Measurements from ENCODE around the gene VWA2.

The VWA2 gene

DNA sequence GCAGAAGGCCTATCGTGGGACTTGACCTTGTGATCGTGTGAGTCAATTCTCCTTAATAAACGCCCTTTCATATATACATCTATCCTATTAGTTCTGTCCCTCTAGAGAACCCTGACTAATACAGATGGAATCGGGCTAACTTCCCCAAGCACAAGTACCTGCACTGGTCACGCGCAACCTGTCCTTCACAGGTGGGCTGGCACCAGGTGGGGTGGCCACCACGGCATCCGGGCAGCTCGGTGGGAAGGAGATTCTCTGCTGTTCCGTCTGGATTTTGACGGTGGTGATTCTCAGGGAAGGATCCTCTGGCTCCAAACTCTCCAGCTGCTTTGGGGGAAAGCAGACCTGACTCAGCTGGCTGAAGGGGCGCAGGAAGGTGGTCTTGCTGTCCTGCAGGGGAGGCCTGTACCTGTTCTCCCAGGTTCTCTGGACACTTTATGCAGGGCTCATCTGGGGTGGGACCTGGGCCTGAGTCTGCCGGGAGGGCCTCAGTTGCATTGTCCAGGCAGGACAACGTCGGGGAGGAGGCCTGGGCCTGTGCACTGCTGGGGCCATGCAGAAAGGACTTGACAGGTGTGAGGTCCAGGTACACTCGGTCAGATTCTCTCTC is 61.1 kb downstream of the VWA2 start:
- no peak for DNase-seq (ENCODE audit: low spot score)

DNA sequence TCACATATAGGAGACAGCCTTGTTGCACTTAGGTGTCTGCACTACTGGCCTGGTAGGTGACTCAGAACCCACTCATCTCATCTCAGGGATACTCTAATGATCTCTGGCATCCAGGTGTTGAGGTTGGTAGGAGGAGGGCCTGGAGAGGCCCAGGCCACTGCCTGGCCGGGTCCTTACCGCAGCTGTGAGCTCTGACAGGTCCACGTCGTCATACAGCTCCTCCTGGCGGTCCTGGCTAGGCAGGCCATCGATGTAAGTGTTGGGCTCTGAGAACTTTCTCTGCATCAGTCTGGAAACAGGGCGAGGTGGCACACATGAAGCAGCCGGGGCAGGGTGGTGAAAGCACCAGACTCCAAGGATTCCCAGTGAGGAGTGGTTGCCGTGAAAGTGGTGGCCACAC is 62.1 kb downstream of the VWA2 start:
- DNase-seq (ENCODE audit: low spot score), result no peak

DNA sequence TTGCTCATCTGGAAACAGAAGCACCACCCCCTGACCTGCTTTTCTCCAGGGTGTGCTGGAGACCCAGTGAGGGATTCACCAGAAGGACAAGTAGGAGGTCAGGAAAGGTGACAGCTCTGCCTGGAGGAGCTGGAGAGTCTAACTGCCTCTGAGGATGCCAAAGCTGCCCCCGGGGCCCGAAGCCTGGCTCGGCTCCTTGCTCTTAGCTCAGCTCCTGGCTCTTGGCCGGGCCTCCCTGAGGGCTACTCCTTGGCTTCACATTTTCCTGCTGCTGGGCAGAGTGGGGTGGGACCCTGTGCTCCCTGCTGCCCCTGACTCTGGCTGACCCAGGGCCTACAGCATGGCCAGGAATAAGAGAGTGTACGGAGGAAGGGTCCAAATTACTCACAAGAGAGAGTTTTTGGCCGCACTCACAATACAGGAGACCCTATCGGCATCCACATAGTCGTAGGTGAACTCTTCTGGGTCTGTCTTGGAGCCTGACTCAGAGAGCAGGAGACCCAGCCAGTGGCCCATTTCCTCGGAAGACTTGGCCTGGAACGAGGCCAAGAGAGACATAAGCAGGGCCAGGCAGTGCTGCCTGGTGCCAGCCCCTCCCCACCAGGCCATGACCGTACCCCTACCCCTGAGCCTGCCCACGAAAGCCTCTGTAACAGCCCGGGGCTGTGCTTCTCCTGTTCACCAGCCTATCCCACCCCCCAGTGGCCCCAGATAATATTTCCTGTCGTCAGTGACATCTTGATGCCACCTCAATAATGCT is 63.1 kb downstream of the VWA2 start:
- no peak for DNase-seq (ENCODE audit: low spot score)

DNA sequence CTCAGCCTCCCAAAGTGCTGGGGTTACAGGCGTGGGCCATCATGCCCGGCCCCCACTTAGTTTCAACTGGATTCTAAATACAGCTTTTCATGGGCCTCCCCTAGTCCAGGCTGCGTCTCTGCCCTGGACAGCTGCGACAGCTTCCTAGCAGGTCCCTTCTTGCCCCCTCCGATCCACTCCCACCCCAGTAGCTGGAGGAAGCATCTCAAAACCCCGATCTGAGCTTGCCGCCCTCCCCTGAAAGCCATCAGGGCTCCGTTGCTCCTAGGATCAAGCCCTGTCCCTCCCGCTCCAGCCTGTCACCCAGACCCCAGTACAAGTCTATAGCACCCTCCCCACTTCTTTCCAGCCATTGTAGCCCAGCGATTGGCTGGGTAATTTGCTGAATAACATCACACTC is 64.5 kb downstream of the VWA2 start:
- no peak for DNase-seq (ENCODE audit: low spot score)

DNA sequence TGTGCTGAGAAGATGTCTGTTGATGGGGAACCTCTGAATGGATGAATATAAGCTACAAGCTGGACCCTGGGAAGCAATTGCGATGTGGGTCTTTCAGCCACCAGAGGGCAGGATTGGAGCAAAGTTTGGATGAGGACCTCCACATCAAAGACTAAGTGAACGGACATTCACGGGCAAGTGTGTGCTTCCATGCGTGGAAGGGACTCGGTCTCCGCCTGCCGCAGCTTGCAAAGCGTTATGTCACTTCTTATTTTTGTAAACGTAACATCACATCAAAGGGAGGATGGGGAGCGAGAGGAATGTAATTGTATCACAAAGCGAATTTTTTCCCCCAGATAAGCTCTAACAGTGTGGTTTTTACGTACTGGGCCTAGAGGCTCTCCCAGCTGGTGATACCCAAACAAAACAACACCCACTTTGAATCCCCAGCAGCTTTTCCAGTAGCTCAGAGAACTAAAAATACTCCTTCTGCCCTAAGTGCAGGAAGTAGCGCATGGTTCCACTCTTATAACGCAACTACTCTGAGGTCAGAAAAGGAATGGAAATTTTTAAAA is 65.0 kb downstream of the VWA2 start:
- DNase-seq (ENCODE audit: low spot score), result peak; percentile 93

DNA sequence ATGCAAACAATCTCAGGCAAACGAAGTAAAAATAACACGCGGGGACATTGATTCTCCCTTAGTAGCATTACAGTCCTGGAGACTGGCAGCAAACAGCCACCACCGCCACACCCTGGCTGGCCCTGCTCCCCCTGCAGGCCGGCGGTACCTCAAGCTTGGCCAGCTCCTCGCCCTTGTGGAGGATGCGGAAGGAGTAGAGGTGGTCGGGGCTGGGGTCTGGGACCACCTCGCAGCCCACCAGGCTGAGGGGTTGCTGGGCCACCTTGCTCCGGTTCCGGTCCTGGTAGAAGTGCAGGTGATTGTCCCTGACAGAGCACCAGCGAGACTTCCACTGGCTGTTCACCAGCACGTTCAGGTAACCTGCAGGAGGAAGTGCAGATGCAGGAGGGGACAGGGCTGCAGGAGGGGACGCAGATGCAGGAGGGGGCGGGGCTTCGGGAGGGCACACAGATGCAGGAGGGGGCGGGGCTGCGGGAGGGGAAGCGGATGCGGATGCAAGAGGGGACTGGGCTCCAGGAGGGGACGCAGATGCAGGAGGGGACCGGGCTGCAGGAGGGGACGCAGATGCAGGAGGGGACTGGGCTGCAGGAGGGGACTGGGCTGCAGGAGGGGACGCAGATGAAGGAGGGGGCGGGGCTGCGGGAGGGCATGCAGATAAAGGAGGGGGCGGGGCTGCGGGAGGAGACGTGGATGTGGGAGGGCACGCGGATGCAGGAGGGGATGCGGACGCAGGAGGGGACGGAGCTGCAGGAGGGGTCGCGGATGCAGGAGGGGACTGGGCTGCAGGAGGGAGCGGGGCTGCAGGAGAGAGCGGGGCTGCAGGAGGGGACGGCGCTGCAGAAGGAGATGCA is 65.7 kb downstream of the VWA2 start:
- DNase-seq (ENCODE audit: low spot score), result peak; percentile 80

DNA sequence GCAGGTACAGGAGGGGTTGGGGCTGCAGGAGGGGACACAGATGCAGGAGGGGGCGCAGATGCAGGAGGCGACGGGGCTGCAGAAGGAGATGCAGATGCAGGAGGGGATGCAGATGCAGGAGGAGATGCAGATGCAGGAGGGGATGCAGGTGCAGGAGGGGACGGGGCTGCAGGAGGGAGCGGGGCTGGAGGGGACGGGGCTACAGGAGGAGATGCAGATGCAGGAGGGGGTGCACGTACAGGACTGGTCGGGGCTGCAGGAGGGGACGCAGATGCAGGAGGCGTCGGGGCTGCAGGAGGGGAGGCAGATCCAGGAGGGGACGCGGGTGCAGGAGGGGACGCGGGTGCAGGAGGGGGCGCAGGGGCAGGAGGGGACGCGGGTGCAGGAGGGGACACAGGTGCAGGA is 66.5 kb downstream of the VWA2 start:
- DNase-seq (ENCODE audit: low spot score), result no peak

DNA sequence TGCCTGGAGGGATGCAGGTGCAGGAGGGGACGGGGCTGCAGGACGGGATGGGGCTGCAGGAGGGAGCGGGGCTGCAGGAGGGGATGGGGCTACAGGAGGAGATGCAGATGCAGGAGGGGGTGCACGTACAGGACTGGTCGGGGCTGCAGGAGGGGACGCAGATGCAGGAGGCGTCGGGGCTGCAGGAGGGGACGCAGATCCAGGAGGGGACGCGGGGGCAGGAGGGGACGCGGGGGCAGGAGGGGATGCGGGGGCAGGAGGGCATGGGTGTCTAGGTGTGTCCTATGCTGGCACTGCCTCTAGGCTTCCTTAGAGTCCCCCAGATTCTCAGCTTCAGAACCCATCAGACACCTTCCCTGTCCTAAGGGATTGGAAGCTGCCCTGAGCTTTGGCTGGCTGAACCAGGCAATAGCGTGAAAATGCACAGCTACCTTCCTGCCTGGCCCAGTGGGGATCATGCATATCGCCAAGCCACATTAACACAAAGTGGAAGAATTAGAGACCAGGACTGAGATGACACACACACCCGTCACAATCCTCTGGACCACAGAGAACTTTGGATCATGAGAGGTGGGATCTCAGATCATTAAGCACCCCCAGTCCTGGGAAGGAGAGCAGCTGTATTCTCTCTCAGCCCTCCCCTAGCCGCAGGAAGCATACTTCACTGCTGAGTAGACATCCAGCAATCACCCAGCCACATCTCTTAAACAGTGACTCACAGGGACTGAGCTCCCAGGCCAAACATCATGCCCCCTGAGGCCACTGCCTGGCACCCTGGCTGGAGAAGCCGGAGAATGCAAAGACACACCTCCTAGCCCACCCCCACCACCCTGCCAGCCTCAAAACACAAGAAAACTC is 67.3 kb downstream of the VWA2 start:
- no peak for DNase-seq (ENCODE audit: low spot score)

DNA sequence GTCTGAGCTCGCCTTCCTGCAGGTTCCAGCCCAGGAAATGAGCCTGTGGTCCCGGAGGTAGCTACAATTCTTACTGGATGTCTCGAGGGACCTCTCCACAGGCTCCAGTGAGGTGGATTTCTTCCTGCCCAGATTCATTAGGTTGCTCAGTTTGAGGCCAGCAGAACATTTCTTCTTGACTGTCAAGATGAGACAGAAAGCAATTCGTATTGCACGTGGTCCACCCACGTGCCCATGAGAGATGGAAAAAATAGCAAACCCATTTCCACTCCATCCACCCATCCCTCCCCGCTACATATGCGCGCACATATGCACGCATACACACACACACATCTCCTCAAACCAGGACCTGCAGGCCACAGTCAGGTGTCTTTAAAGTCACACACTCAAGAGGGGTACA is 68.7 kb downstream of the VWA2 start:
- DNase-seq (ENCODE audit: low spot score), result no peak

DNA sequence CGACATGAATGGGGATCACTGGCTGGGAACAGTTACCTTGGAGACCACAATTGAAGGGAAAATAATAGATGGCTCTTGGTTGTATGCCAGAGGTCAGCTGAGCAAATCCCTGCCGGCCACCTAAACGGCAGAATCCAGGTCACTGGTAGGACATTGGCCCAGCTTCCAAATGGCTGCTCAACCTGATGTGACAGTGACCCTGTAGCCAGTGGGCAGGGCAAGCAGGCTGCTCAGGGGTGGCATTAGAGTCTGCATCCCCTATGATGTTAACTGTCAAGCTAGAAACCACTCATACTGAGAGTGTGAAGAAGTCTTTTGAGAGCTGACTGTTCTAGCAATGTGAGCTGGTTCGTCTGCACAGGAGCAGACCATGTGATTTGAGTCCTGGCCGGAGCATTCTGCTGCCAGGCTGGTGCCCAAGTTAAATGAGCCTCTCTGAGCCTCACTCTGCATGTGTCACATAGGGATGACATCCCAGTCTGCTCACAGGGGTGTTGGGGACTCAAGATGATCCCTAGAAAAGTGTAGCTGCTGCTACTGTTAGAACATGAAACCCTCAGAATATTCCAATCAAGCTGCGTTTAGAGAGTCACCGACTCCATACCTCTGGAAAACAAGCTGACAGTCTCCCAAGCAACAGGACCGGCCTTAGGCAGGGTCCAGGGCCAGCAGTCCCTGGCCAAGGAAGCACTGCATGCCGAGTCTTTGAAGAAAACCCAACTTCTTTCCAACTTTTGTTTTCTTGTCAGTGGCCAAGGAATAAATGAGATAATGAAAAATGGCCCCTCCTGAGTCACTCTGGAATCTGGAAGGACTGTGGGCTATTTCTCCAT is 69.7 kb downstream of the VWA2 start:
- no peak for DNase-seq (ENCODE audit: low spot score)

DNA sequence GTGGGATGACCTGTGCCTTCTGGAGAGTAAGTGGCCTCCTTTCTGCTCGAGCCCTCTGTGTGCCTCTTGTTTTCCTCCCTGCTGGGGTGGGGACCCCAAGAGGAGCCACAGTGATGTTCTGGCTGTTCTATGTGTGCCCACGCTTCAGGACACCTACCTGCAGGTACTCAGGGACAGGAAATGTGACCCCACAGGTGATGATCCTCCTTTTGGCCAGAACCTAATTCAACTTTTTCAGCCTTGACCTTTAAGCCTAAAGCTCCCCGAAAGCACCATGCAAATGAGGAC is 70.3 kb downstream of the VWA2 start:
- no peak for DNase-seq (ENCODE audit: low spot score)

DNA sequence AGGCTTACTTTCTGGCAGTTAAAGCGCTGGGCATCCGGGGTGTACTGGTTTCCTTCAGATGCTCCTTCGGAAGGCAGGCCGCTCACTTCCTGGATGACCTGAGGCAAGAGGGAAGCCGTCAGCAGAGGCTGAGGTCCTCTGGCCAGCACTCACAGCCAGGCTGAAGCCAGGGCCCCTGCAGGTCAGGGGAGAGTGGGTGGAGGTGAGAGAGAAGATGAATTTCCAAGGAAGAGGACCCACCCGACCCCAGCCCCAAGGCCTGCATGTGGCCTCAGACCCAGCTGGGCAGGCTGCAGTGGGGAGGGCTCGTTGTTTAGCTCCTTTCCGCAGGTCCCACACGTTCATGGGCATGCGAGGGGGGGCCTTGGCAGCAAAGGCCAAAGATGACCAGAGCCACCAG is 71.3 kb downstream of the VWA2 start:
- no peak for DNase-seq (ENCODE audit: low spot score)

DNA sequence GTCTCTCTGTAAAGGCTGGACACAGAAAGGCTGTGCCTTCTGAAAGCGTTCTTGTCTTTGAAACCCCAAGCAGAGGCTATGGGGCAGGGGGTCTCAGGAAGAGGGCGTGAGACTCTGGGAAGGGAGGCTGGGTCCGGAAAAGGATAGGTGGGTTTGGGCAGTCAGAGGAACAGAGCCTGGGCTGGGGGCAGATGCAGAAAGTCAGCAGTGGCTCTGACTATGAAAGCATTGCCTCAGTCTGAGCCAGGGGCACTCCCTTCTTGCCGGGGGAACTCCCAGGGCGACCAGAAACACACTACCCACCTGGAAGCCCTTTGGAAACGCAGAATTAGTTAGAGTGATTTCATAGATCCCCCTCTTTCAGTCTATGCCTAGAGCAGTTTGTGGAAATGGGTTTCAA is 72.0 kb downstream of the VWA2 start:
- DNase-seq (ENCODE audit: low spot score), result no peak

DNA sequence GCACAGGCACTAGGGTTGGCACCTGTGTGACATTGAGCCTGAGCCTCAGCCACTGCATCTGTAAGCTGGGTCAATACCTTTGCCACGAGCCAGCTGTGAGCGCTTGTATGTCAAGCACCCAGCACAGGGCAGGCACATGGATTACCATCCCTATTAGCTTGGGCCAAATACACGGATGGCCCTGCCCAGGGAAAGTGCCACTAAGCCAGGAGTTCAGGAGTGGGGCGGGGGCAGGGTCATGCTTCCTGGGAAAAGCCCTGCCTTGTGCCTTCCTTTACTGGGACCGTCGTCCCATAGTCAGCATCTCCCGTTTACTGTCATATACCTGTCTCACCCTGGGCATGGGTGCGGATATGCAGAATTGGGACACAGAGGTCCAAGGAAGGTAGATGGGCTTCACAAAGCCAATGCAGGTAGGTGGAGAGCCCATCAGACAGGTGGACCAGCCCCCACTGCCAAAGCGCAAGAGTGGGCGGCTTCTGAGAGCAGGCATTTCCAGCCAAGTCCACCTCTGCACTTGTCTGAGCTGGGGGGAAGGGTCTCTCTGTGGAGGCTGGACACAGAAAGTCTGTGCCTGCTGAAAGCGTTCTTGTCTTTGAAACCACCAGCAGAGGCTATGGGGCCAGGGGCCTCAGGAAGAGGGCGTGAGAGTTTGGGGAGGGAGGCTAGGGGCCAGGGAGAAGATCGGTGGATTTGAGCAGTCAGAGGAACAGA is 72.6 kb downstream of the VWA2 start:
- DNase-seq (ENCODE audit: low spot score), result no peak

DNA sequence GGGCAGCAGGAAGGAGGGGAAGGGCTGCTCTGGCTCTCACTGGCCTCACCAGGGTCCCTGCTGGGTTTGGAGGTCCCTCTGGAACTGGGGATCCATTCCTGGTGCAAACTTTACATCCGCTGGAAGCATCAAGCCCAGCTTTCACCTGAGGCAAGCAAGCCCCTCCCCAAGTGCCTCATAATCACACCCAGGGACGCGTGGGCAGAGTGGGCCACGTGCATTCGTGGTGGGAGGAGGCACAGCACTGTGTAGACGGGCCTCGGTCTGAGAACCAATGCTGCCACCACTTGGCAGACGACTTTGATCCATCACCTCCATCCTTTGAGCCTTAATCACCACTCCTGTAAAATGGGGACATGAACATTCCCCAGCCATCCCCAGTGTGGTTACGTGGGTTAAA is 74.1 kb downstream of the VWA2 start:
- DNase-seq (ENCODE audit: low spot score), result no peak

DNA sequence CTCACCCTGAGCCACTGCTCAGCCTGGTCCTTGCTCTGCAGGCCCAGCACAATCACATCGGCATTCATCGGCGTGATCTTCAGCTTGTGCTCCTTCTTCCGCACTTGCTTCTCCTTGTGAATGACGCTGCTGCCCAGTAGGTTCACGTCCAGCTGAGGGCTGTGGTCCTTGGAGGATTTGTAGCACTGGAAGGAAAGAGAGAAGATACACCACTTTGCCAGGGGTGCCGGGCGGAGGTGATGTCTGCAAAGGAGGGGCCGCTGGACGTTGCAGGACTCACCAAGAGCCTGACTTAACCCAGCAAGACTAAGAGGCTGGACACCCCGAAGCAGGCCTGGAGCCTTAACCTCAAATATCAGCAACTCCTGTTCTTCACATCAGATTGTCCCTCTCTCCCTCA is 74.8 kb downstream of the VWA2 start:
- DNase-seq (ENCODE audit: low spot score), result no peak

DNA sequence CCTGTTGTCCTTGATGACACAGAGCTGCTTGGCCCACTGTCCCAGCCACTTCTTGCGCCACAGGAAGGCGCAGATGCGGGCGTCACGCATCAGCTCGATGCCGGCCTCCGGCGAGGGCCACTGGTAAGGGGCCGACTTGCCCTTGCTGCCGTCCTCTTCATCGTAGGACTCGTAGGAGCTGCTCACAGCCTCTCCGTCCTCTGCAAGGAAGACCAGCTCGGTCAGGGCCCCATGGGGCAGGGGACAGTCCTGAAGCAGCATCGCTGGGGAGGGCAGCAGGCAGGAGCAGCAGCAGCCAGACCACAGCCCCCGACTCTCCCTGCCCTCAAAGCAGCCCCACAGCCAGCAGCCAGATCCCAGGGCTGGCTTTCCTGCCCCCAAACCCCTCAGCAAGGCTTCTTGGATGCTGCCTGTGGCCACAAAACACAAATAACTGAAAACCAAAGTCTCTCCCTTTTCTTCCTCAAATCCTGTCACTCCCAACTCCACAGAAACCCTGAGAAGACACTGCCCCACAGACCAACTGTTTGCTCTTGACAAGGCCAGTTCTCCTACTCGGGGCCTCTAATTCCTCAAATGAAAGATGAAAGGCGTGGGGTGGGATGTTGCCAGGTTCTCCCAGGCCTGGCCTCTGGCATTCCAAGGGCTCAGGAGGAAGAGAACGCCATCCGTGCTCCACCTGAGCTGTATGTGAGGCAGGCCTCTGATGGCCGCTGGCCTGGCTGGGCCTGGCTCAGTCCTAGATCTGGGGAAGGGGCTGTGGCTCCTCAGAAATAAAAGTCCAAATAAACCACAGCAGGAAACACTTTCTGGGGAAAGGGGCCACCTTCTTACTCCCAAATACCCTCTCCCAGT is 76.7 kb downstream of the VWA2 start:
- DNase-seq (ENCODE audit: low spot score), result no peak

DNA sequence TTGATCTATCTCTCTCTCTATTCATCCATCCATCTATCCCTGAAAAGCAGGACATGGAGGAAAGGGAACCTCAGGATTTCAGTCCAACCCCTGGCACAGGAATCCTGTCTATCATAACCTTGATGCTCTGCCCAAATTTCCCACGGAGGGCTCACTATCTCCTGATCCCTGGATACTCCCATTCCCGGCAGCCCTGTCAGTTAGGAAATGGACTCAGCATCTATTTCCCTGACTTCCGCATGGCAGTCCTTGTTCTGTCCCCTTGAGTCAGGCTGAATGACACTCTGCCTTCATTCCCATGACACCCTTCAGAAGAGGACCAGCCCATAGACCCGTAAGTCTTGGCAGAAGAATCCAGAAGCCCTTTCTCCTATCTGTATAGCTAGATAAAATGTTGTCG is 77.7 kb downstream of the VWA2 start:
- no peak for DNase-seq (ENCODE audit: low spot score)

DNA sequence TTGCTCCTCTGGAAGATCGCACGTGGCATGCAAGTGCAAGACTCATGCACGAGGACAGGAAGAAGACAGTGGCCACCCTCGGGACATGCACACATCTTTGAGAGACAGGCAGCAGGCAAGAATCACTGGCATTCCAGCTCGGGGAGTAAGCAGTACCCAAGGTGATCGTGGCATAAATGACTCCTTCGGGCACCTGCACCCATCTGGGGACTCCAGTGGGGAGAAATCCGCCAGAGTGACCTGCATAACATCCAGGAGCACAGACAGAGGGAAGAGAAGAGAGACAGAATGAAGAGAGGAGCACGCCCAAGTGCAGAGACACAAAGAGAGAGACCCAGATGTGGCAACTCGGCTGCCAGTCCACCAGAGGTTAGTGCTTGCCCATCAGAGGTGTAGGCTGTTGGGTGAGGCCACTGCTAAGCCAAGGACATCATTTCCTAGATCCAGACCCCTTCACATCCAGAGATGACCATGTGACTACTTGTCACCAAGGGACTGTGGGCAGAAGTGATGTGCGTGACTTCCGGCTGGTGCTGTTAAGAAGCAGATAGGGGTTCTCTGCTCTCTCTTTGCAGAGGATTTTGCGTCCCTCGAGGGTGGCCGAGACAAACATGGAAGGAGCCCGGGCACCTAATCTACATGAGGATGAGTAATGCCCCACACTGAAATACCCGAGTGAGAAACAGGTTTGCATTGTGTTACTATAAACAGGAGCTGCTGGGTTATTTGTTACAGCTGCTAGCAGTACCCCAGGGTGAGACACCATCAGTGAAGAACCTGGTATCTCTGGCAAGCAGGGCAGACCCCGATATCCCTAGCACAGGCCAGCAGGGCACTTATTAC is 80.6 kb downstream of the VWA2 start:
- DNase-seq (ENCODE audit: low spot score), result no peak
